ENCODE results near the gene RPL21. TPM values are rescaled to one million over a fixed set of nuclear protein-coding genes. Genes with fewer than 3 reads are reported as not detected.
"Not testable (repeated sequence)": the region's sequence is repeated elsewhere in the genome, so short reads cannot be mapped to it uniquely, and the experiment has no call there.

Gene RPL21
- polyA plus RNA-seq, 3 donors, result 720 to 1,049 (median 966) TPM

DNA sequence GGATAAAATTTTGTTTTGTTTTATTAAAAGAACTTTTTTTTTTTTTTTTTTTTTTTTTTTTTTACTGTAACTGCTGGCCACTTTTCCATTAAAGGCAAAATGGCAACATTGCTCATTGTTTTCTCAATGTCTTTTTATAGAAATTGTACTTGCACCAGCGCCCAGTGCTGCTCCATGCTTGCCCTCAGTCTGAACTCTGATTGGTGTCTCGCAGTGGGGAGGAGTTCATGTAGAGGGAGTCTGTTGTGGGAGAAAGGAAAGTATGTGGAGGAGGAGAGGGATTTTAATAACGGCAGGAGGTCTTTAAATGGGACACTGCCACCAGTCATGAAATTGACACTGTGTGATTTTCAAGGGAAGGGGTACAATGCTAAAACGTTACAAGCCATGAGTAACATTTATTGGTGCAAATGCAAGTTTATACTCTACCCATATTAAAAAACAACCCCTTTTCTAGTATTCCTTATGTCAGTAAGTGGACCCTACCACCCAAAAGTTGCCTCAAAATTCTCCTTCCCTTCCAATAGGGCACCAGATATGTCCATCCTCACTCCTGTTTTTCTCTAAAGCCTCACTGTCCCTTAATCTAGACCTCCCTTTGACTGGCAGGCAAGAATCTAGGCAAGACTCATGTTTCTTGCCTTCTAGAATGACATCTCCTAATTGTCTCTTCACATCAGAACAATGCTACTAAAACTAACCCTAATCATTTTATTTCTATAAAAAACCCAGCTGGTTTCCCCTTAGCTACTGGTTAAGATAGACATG lies 22.5 kb downstream of the RPL21 start:
- DNase-seq (ENCODE audit: extremely low read depth in 1 of 11, low read depth in 9 of 11, low spot score in 4 of 11), result peak in 1 of 11 donors; percentile 69

DNA sequence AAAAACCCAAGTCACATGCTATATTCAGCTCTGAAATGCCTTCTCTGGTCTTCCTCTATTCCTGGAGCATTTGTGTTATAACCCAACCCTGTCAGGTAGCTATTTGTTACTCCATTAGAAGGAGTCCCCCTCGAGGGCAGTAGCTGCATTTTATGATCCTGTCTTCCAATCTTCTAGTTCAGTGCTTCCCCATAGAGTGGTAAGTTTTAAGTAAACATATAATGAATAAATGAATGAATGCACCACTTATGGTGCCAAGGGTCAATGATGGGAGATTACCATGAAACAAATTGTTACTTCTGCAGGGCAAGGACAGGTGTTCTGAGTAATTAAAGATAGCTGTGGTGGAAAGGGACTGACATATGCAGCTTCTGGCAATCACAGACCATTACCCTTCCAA lies 23.3 kb downstream of the RPL21 start:
- no peak for DNase-seq (ENCODE audit: extremely low read depth in 1 of 11, low read depth in 9 of 11, low spot score in 4 of 11)

DNA sequence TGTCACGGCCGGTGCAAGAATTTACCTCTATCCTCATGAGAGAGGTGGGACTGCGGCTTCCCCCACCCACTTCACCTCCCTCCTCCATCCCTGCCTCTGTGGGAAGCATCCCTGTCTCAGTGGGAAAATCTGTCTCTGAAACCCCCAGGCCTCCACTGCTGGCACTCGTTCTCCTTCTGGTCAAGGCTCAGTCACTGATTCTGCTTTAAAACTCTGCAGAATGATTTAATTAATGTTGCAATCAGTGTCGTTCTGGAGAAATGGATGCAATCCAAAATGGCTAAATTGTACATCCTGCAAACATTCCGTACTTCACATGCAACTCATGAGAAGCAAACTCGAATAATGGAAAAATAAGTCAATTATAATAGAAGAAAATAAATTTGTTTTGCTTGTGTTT lies 24.8 kb downstream of the RPL21 start:
- no peak for DNase-seq (ENCODE audit: extremely low read depth in 1 of 11, low read depth in 9 of 11, low spot score in 4 of 11)

DNA sequence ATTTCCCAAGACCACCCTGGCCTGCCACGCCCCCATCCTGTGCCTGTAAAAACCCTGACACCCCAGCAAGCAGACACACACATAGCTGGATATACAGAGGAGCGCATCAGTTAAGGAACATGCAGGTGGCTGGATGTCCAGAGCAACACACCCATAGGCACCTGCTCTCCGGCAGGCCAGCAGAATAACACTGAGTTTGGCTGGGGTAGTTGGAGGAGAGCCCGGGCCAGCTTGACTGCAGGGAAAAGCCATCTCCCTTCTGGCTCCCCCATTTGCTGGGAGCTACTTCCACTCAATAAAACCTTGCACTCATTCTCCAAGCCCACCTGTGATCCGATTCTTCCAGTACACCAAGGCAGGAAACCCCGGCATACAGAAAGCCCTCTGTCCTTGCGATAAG lies 28.1 kb downstream of the RPL21 start:
- no peak for DNase-seq (ENCODE audit: extremely low read depth in 1 of 11, low read depth in 9 of 11, low spot score in 4 of 11)

DNA sequence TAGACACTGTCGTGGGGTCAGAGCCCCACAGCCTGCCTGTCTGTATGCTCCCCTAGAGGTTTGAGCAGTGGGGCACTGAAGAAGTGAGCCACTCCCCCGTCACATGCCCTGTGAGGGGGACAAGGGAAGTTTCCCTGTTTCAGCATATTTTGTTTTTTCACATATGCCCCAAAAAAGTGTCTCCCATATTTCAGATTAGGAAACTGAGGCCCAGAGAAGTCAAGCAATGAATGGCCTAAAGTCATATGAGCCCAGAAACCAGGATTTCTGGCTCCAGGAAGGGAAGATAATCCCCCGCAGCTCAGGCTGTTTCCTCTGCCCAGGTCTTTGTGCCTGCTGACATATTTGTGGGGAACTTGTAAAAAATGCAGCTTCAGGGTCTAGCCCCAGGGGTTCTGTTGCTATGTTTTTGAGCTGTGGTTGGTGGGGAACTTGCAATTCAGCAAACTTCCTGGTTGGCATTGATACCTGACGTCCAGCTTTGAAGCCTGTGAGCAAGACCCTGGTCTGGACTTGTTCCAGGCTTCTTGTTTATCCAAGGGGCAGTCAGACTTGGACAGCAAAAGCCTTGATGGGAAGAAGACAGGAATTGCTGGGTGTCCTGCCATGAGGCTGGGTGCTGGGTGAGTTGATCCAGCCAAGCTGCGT lies 28.8 kb downstream of the RPL21 start:
- DNase-seq (ENCODE audit: extremely low read depth in 1 of 11, low read depth in 9 of 11, low spot score in 4 of 11), result no peak

DNA sequence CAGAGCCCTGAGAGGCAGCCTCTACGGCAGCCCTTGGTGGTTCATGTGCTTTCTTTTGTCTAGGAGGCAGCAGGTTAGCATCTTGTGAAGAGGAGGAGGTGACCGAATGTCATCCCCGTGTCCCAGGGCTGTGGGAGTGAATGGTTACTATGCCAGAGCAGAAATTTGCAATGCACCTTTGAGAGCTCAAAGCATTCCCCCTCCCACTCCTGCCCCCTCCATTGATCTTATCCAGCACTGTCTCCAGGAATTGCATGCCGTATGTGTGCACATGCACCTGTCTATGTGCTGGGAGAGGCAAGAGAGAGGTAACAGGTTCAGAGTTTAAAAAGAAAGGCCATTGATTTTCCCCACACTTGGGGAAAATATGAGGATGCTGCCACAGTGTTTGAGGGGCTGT lies 29.5 kb downstream of the RPL21 start:
- no peak for DNase-seq (ENCODE audit: extremely low read depth in 1 of 11, low read depth in 9 of 11, low spot score in 4 of 11)

DNA sequence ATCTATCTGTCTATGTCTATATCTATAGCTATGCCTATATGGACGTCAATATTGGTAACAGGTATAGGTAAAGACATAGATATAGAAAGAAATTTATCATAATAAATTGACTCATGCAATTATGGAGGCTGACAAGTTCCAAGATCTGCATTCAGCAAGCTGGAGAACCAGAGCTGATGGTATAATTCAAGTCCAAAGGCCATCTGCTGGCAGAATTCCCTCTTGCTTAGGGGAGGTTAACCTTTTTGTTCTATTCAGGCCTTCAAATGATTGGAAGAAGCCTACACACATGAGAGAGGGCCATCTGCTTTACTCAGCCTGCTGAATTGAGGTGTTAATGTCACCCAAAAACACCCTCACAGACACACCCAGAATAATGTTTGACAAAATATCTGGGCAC lies 30.1 kb downstream of the RPL21 start:
- no peak for DNase-seq (ENCODE audit: extremely low read depth in 1 of 11, low read depth in 9 of 11, low spot score in 4 of 11)

DNA sequence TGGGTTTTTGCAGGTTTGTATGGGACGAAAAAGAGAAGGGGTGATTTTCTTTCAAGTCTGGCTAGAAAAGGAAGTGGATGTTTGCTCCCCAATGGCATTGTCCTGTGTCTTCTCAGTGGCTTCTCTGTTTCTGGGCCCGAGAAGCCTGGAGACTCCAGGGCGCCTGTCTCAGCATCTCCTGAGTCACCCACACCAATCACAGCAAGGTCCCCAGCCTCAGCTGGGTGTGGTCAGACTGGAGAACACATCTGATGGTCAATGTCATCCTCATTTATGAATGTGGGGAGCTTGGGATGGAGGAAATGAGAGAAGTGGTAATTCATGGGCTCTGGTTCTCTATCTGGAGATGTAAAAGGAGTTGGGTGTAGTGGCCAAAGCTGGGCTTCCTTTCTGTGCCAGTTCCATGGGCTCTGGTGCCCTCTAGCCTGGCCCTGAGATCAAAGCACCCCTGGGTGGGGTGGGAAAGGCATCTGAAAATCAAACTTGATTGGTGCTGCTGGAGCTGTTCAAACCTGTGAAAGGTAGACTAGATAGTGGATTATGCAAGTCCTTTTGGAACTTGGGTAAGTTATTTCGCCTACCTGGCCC lies 32.6 kb downstream of the RPL21 start:
- DNase-seq (ENCODE audit: extremely low read depth in 1 of 11, low read depth in 9 of 11, low spot score in 4 of 11), result no peak

DNA sequence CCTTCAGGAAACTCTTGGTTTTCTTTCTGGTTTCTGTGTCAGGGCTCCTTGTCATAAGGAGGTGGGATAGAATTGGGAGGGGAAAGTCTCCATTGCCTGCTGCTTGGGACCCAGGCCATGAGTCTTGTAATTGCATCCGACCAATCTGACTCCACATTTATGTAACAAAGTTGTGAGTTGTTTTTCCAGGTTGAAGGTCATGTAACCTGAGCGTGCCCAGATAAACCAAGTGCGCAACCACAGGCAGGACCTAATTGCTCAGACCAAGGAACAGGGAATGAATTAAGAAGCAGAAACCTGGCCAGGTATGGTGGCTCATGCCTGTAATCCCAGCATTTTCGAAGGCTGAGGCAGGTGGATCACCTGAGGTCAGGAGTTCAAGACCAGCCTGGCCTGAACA lies 37.0 kb downstream of the RPL21 start:
- DNase-seq (ENCODE audit: extremely low read depth in 1 of 11, low read depth in 9 of 11, low spot score in 4 of 11), result peak in 2 of 11 donors; percentile 34 to 41

DNA sequence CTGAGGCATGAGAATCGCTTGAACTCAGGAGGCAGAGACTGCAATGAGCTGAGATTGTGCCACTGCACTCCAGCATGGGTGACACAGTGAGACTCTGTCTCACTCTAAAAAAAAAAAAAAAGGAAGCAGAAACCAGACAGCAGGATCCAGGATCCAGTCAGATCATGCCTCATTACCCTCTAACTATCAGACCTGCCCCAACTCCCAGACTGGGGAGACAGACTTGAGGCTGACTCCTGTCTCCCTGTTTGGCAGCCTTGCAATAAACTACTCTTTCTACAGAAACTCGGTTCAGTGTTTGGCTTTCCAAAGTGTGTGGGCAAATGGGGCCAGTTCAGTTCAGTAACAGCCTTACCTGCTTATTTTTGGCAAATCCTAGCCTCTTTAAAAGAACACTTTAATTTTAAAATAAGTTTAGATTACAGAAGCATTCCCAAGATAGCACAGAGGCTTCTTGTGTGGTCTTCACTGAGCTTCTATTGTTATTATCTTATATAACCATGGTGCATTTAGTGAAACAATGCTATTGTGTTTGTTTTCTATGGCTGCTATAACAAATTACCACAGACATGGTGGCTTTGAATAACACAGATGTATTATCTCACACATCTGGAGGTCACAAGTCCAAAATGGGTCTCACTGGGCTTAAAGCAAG lies 37.8 kb downstream of the RPL21 start:
- no peak for DNase-seq (ENCODE audit: extremely low read depth in 1 of 11, low read depth in 9 of 11, low spot score in 4 of 11)

DNA sequence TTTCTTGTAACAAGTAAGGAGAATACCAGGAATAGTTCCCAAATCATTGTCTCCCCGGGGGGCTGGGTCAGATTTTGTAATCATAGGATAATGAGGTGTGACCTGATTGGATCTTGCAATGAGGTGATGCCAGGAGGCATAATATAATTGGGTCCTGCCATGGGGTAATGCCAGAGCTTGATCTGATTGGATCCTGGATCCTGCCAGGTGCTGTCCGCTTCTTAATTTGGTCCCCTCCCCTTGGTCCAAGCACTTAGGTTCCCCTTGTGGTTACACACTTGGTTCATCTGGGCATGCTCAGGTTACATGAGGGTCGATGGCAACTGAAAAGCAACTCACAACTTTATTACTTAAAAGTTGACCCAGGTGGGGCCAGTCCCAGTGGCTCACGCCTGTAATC lies 39.4 kb downstream of the RPL21 start:
- DNase-seq (ENCODE audit: extremely low read depth in 1 of 11, low read depth in 9 of 11, low spot score in 4 of 11), result no peak

DNA sequence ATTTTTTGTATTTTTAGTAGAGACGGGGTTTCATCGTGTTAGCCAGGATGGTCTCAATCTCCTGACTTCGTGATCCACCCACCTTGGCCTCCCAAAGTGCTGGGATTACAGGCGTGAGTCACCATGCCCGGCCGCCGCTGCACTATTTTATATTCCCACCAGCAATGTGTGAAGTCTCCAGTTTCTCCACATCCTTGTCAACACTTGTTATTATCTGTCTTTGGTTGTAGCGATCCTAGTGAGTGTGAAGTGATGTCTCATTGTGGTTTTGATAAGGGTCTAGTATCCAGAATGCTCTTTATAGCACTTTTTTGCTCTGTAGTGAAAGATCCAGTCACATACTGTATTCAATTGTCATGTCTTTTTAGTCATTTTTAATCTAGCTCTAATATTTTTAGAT lies 40.6 kb downstream of the RPL21 start:
- not testable (repeated sequence) for DNase-seq (ENCODE audit: extremely low read depth in 1 of 11, low read depth in 9 of 11, low spot score in 4 of 11)

DNA sequence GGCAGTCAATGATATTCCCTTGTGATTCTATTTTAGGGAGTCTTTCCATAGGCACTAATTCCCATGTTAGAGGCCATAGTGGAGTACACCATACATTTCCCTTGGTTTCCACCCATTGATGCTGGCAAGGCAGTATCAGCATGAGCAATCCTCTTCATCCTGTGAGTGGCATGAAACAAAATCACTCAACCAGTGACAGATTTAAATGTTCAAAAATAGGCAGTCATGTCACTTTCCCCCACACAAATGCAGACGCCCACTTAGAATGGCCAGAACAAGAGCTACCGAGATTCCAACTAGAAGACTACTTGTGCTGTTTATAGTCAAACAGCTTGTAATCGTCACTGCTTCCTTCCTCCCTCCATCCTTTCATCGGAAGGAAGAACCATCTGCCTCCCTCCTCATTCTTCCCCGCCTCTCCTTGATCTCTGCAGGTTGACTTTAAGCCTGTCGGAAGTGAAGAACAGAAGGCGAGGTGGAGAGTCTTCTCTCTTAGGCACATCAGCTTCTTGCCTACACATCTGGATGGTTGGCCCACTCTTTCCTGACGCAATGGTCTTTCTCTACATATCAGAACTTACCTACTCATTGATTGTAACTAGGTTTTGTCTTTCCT lies 41.8 kb downstream of the RPL21 start:
- DNase-seq (ENCODE audit: extremely low read depth in 1 of 11, low read depth in 9 of 11, low spot score in 4 of 11), result no peak

DNA sequence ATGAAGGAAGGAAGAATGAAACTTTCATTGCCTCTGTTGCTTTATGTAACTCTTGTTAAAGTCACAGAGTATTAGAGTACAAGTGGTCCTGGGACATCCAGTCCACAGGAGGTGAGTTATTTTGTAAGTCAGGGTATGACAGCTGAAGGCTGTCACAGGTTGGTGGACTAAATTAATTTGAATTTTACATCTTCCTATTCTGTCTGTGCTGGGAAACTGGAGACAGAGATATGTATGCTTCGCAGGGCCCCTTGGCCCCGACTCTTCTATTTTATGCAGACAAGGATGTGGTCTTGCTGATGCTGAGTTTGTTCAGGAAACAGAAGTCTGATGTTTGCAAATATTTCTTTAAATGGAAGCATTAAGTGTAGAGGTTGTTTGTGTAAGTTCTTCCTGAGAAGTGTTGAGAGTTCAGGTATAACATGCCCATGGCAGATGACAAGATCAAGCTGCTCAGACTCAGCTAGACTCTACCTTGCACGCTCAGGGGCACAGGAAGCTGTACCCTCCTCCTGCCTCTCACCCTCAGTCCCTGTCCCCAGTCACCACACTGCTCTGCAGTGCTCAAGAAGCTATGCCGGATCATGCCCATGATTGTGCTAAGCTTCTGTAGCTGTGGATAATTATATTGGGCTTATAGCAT lies 42.6 kb downstream of the RPL21 start:
- DNase-seq (ENCODE audit: extremely low read depth in 1 of 11, low read depth in 9 of 11, low spot score in 4 of 11), result no peak

DNA sequence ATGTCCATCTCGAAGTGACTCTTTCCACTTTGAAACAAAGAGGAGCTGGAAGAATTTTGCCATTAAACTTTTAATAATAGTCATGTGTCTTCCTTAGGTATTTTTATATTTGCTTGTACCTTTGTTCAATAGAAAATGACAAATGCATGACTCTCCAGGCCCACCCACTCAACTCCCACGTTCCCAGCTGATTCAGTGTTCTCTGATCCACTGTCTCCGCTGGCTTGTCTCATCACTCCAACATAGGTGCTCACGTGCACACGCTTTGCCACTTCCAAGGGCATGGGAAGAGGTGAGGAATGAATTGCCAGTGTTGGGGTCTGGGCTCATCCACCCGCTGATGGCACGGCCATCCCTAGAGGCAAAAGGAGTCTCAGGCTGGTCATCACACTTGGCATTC lies 43.7 kb downstream of the RPL21 start:
- DNase-seq (ENCODE audit: extremely low read depth in 1 of 11, low read depth in 9 of 11, low spot score in 4 of 11), result no peak

DNA sequence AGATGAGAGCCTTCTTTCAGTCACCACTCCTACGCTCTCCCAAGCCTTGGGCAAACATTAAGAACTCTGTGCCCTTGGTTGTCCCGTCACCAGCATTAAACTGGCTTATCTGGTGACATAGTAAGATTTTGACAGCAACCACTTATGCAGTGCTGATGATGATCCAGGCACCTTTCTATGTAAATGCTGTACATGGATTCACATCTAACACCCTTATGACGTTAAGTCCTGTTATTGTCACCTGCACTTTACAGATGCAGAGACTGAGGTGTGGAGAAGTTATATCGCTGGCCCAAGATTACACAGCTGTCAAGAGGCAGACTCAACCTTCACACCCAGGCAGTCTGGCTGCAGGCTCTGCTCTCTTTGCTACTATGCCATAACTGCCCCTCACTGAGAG lies 44.3 kb downstream of the RPL21 start:
- DNase-seq (ENCODE audit: extremely low read depth in 1 of 11, low read depth in 9 of 11, low spot score in 4 of 11), result no peak

DNA sequence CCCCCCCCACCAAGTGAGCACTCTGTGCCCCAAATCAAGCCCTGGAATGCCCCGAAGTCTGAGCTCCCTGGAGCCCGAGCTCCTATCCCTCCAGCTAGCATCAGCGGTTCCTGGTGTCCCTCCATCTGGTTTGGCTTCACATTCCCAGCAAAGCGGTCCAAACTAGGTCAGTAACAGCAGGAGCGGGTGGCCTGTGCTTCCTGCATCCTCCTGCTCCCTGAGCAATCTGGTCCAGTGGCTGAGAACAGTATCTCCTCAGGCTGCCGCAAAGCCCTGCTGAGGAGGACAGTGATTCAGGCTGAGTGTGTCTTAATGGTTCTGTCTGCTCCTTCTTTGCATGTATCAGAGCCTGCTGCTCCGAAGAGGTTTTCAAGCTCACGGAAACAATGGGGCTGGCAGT lies 45.1 kb downstream of the RPL21 start:
- no peak for DNase-seq (ENCODE audit: extremely low read depth in 1 of 11, low read depth in 9 of 11, low spot score in 4 of 11)

DNA sequence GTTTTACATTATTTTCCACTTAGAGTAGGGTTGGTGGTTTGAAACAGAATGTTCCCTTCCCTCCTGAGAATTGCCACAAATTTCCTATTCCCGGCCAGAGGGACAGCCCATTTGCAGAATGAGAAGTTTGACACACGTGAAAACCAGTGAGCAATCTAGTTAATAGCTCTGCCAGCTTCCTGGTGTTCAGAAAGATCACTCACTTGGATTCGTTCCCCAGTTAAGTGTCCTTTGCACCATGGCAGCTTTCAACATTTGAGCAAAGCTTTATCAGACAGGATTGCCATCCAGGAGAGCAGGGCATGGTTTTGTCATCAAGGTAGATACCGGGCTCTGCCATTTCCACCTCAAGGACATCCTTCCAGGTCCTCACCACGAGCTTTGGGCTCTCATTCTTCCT lies 47.5 kb downstream of the RPL21 start:
- DNase-seq (ENCODE audit: extremely low read depth in 1 of 11, low read depth in 9 of 11, low spot score in 4 of 11), result no peak

DNA sequence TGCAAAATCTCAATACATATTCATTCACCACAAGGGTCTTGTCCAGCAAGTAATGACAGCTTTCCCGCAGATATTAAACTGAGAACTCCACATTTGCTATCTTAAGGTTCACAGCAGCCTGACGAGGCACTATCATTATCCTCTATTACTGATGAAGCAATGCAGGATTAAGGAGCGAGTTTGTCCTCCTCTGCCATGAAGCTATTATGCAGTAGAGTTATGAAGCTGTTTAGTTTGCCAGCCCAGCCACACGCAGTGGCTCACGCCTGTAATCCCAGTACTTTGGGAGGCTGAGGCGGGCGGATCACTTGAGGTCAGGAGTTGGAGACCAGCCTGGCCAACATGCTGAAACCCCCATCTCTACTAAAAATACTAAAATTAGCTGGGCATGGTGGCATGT lies 49.0 kb downstream of the RPL21 start:
- not testable (repeated sequence) for DNase-seq (ENCODE audit: extremely low read depth in 1 of 11, low read depth in 9 of 11, low spot score in 4 of 11)
